Activated T-cell treated with anti-CD3 and anti-CD28 coated beads, Interleukin-2, amount 50 U/mL, for 24 hours (primary cell): Measurements from ENCODE around the gene NEU2.

Experiments
- DNase-seq: peaks from one replicate; pipeline ENCODE4 v3.0.0-alpha.2; 2020
- H3K27ac Mint-ChIP-seq: 2 replicates; pipeline ENCODE4 v1.8.0; 2020; ENCODE audit warnings: mild to moderate bottlenecking, mixed read lengths
- H3K27me3 Mint-ChIP-seq: 2 replicates; pipeline ENCODE4 v1.8.0; 2020; ENCODE audit warnings: mixed read lengths
- H3K36me3 Mint-ChIP-seq: 2 replicates; pipeline ENCODE4 v1.8.0; 2020; ENCODE audit warnings: low read depth, mixed read lengths
- H3K4me1 Mint-ChIP-seq: 2 replicates; pipeline ENCODE4 v1.8.0; 2020; ENCODE audit warnings: low read depth, mixed read lengths
- H3K4me3 Mint-ChIP-seq: 2 replicates; pipeline ENCODE4 v1.8.0; 2020; ENCODE audit warnings: mild to moderate bottlenecking, moderate library complexity, mixed read lengths
- H3K9me3 Mint-ChIP-seq: 2 replicates; pipeline ENCODE4 v1.8.0; 2020; ENCODE audit warnings: mixed read lengths

The NEU2 gene

DNA sequence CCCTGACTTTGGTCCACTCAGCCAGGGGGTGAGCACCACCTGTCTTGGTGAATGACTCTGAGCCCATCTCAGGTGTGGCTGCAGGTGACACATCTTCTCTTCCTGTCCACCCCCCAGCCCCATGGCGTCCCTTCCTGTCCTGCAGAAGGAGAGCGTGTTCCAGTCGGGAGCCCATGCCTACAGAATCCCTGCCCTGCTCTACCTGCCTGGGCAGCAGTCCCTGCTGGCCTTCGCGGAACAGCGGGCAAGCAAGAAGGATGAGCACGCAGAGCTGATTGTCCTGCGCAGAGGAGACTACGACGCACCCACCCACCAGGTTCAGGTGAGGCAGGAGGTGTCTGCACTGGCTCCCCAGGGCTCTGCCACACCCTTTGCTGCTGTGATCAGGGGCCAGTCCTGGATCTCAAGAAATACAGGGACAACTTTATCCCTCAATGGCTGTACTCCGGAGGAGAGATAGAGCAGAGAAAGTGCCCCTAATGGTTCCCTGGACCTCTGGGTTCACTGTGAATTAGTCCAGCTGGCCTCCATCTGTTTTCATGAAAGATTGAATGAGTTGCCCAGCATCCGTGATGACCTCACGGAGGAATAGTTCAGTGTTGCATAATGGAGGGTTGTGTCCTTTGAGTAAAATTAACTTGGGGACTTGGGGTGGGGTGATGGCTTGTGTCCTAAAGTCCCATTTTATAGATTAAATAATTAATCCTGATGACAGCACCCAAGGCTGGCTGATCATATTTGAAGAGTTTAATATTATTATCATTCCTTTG is at the start of gene NEU2:
Gene NEU2 (plus strand): TSS at position 122 of the 770 bp plus-strand sequence. CDS start 0 bp downstream, at position 122.
- H3K4me3 Mint-ChIP-seq, result no peak within 1 kb of the TSS
- H3K27me3 Mint-ChIP-seq, result no peaks in the 10 kb centered on the region
- peaks cover 8% of the 10 kb centered on the region for H3K4me1 Mint-ChIP-seq
- DNase-seq, result peak; percentile 12
- H3K27ac Mint-ChIP-seq, result no peak within 1 kb of the TSS
- no peaks in the 10 kb centered on the region for H3K9me3 Mint-ChIP-seq
- no peaks in the 10 kb centered on the region for H3K36me3 Mint-ChIP-seq

- Mint-ChIP-seq H3K36me3 (no peaks in the 10 kb centered on the region), H3K9me3 (peaks cover 4% of the 10 kb centered on the region), H3K27ac (no peak overlapping the region), H3K4me3 (no peak overlapping the region), H3K27me3 (peaks cover 26% of the 10 kb centered on the region), H3K4me1 (no peaks in the 10 kb centered on the region)
- no peak for DNase-seq
Observed at GRCh38 chr2:232982926-232983668, 49.4 kb upstream of the NEU2 start.

DNA sequence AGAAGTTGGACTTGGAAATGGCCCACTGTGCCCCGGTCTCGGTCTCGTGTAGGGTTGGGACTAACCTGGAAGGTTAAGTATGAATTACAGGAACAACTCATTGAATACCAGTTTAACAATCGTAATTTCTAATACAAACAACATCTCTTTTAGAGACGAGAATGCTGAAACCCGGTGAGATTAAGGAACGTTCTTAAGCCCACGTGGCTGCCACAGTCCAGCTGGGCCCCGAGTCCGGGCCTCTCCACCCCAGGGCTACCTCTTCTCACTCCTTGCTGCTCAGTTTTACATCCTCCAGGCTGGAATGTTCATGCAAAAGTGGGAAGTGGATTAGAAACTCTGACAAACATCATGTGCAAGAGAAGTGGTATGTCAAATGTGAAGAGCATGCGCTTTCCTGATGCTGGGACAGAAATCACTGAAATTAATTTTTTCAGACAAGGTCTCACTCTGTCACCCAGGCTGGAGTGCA is 48.8 kb upstream of the NEU2 start:
- Mint-ChIP-seq H3K36me3 (no peaks in the 10 kb centered on the region), H3K4me1 (peaks cover 2% of the 10 kb centered on the region), H3K27ac (no peak overlapping the region), H3K9me3 (peaks cover 4% of the 10 kb centered on the region), H3K4me3 (no peak overlapping the region), H3K27me3 (peaks cover 26% of the 10 kb centered on the region)
- no peak for DNase-seq

DNA sequence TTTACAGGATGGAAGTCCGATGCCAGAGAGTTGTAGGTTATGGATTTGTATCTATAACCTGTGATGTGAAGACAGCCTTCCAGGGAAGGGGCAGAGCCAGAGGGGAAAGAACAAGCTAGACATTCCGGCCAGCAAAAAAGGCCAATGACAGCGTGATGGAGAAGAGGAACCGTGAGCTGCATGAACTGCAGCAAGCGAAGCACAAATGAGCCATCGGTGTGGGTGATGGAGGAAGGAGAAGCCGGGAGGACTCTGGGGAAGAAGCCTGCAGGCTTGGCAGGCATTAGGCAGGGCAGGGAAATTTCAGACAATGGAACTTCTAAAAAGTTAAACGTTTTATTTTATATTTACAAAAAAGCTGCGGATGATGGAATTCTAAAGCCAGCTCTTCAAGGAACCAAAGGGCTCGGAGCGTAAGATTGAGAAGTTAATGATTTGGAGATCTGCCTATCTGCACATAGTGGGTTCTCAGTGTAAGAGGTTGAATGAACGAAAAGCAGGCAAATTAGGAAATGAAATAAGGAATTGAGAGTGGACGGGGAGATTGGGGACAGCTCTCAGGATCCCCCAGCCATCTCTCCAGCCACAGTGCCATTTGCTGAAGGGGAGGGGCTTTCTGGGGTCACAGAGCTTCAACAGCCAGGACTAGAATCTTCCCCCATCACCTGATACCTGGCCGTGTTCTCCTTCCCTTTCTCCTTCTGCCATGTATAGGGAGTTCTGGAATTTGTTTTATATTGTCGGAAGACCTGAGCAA is 47.8 kb upstream of the NEU2 start:
- DNase-seq, result no peak
- no peak overlapping the region for H3K4me3 Mint-ChIP-seq
- no peaks in the 10 kb centered on the region for H3K36me3 Mint-ChIP-seq
- peaks cover 2% of the 10 kb centered on the region for H3K4me1 Mint-ChIP-seq
- H3K9me3 Mint-ChIP-seq, result peaks cover 4% of the 10 kb centered on the region
- peaks cover 26% of the 10 kb centered on the region for H3K27me3 Mint-ChIP-seq
- no peak overlapping the region for H3K27ac Mint-ChIP-seq

GRCh38 chr2:232986155-232986554 is 46.3 kb upstream of the NEU2 start:
- Mint-ChIP-seq H3K4me1 (peaks cover 2% of the 10 kb centered on the region), H3K4me3 (no peak overlapping the region), H3K27ac (no peak overlapping the region), H3K9me3 (peaks cover 4% of the 10 kb centered on the region), H3K36me3 (no peaks in the 10 kb centered on the region), H3K27me3 (peaks cover 20% of the 10 kb centered on the region)
- no peak for DNase-seq

- no peak for DNase-seq
- Mint-ChIP-seq H3K27me3 (no peaks in the 10 kb centered on the region), H3K36me3 (no peaks in the 10 kb centered on the region), H3K27ac (no peak overlapping the region), H3K9me3 (no peaks in the 10 kb centered on the region), H3K4me1 (peaks cover 2% of the 10 kb centered on the region), H3K4me3 (no peak overlapping the region)
Observed at GRCh38 chr2:232993231-232993821, 39.1 kb upstream of the NEU2 start.

- Mint-ChIP-seq H3K27ac (no peak overlapping the region), H3K9me3 (no peaks in the 10 kb centered on the region), H3K36me3 (no peaks in the 10 kb centered on the region), H3K4me3 (no peak overlapping the region), H3K27me3 (no peaks in the 10 kb centered on the region), H3K4me1 (no peaks in the 10 kb centered on the region)
- DNase-seq, result no peak
Observed at GRCh38 chr2:232994446-232994845, 38.0 kb upstream of the NEU2 start.

DNA sequence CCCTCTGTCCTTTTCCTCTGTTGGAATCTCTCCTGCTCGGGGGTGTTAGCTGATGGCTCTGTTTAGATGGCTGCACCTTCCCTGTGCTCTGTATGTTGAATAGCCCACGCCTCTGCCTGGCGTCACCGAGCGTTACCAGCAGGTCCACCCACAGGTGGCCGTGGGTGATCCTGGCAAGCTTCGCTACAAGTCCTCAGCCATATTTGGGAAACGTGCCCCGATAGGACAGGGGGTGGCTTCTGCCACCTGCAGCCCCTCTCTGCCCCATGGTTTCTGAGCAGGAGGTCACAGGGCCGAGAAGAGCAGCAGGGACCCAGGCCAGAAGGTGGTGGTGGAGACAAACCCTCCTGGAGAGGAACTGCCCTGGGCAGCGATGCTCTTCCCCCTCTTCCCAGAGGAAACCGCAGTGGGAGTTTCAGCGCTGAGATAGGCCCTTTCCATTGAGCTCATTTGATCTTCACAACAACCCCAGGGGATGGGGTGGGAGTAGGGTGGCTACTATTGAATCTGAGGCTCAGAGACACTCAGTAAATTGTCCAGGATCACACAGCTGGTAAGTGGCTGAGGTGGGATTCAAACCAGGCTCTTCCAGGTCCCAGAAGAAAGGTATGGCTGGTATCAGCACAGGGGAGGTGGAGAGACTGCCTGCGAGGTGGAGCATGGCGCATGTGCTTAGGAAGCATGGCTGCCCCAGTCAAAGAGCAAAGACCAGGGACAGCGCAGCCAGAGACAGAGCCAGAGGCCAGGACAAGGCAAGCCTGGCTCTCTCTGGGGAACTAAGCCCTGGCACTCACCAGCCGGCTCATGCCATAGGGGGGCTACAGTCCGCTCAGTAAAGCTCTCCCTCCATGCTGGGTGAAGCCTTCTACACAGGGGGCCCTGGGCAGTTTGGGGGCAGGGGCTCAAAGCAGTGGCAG is 34.5 kb upstream of the NEU2 start:
- DNase-seq, result no peak
- no peaks in the 10 kb centered on the region for H3K36me3 Mint-ChIP-seq
- H3K4me3 Mint-ChIP-seq, result no peak overlapping the region
- H3K4me1 Mint-ChIP-seq, result no peaks in the 10 kb centered on the region
- no peak overlapping the region for H3K27ac Mint-ChIP-seq
- no peaks in the 10 kb centered on the region for H3K9me3 Mint-ChIP-seq
- no peaks in the 10 kb centered on the region for H3K27me3 Mint-ChIP-seq

GRCh38 chr2:232998666-232998985 is 33.8 kb upstream of the NEU2 start:
- Mint-ChIP-seq H3K36me3 (no peaks in the 10 kb centered on the region), H3K4me3 (no peak overlapping the region), H3K27ac (no peak overlapping the region), H3K4me1 (no peaks in the 10 kb centered on the region), H3K9me3 (no peaks in the 10 kb centered on the region), H3K27me3 (no peaks in the 10 kb centered on the region)
- no peak for DNase-seq

DNA sequence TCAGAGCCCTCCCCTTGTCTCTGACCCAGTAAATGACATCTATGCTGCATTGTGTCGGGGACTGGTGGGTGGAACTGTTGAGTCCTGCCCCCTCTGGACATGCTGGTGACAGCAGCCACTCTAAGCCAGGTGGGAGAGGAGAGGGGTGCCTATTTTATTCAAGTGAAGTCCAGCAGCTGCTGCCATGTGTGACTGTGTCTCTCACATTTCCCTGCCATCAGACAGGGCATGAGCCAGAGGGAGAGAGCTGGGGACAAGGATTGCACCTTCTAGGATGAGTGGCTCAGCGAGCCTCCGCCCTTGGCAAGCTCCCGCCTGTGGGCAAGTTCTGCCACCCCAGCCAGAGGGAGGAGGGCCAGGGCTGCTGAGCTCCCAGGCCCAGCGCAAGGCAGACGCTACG is 33.1 kb upstream of the NEU2 start:
- Mint-ChIP-seq H3K4me3 (no peak overlapping the region), H3K27me3 (no peaks in the 10 kb centered on the region), H3K36me3 (no peaks in the 10 kb centered on the region), H3K4me1 (no peaks in the 10 kb centered on the region), H3K9me3 (no peaks in the 10 kb centered on the region), H3K27ac (no peak overlapping the region)
- no peak for DNase-seq

GRCh38 chr2:233000886-233001750 is 31.4 kb upstream of the NEU2 start:
- Mint-ChIP-seq H3K9me3 (no peaks in the 10 kb centered on the region), H3K27me3 (no peaks in the 10 kb centered on the region), H3K4me1 (no peaks in the 10 kb centered on the region), H3K4me3 (no peak overlapping the region), H3K36me3 (no peaks in the 10 kb centered on the region), H3K27ac (no peak overlapping the region)
- DNase-seq, result no peak

DNA sequence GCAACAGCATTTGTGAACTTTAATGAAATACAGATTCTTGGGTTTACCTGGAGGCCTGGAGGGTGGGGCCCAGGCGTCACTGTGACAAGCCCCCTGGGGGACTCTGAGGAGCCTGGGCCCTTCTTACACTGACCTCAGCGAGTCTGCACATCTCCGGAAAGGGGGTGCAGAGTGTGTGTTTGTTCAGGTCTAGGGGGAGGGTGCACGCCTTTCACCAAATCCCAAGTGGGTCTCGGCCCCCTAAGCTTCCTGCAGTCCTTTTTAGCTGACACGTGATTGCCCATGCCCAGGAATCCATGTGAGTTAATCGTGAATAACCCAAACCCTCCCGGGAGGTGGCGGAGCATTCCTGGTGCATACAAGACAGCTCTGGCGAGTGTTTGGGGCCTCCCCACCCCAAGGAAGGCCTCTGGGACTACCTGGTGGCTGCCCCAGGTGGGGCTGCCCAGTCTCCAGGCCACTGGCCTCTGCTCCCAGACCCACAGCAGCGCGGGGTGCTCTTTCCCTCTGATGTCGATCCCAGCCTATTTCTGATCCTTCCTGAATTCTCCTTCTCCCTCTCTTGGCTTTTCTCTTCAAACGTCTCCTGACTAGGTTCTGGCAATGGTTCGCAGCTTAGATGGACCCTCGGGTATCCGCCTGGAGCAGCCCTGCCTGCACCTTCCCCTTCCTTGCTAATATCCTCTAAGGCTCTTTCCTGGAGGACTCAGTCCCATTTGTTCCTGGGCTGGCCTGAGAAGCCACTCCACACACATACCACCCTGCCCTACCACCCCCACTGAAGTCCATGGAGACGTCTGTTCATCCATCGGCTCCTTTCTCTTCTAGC is 29.4 kb upstream of the NEU2 start:
- Mint-ChIP-seq H3K4me3 (no peak overlapping the region), H3K9me3 (no peaks in the 10 kb centered on the region), H3K27me3 (no peaks in the 10 kb centered on the region), H3K27ac (no peak overlapping the region), H3K36me3 (no peaks in the 10 kb centered on the region), H3K4me1 (no peaks in the 10 kb centered on the region)
- no peak for DNase-seq
